ENCODE results near the gene ST6GALNAC5. TPM values are rescaled to one million over a fixed set of nuclear protein-coding genes. Genes with fewer than 3 reads are reported as not detected.
"Not testable (repeated sequence)": the region's sequence is repeated elsewhere in the genome, so short reads cannot be mapped to it uniquely, and the experiment has no call there.

The ST6GALNAC5 gene
- total RNA-seq (2014; rRNA removed; shearing (Covaris generic); ENCODE audit: low replicate concordance) = not detected in 2 replicates

DNA sequence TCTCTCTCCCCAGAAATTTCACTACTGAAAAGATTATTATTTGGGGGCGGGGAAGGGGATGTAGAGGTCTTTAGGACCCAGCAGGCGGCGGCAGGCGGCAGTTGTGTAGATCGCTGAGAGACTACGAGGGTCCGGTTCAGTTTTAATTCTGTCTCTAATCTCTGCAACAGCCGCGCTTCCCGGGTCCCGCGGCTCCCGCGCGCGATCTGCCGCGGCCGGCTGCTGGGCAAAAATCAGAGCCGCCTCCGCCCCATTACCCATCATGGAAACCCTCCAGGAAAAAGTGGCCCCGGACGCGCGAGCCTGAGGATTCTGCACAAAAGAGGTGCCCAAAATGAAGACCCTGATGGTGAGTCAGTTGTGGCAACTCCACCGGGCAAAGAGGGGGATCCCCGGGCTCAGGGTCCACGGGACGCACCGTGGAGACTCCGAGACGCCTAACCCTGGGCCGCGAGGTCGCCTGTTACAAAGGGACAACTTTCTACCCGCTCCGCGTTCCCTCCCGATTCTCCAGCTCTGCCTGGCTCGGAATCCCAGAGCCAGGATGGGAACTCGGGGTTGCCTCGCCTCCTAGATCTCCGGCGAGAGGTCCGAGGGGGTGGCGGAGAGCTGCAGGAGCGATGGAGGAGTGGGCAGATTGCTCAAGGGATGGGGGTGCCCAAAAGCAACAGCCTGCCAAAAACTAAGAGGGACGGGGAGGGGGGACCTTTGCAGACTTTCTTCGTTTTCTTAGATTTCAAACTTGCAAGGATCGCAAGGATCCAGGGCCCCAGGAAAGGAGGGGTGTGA, at the start of gene ST6GALNAC5:
TSS of gene ST6GALNAC5 (plus strand) at position 139 of the 789 bp plus-strand sequence.
- H3K27ac ChIP-seq (ENCODE audit: low read length) = no peak within 1 kb of the TSS
- H3K4me3 ChIP-seq (ENCODE audit: low read length) = no peak within 1 kb of the TSS
- no peak within 1 kb of the TSS for H3K9ac ChIP-seq (ENCODE audit: low read length)
- no peaks in the 10 kb centered on the region for H4K20me1 ChIP-seq (ENCODE audit: insufficient read depth, low read depth, low read length)
- no peaks in the 10 kb centered on the region for H3K9me3 ChIP-seq (ENCODE audit: low read length)
- no peak for DNase-seq
- H3K36me3 ChIP-seq (ENCODE audit: insufficient read depth, low read length) = no peaks in the 10 kb centered on the region
- no peaks in the 10 kb centered on the region for H3K9me2 ChIP-seq (replicated peaks; ENCODE audit: insufficient read depth, low read length)
- H2AFZ ChIP-seq (ENCODE audit: low read length) = no peak within 1 kb of the TSS
- H3K79me2 ChIP-seq (ENCODE audit: low read length) = no peaks in the 10 kb centered on the region
- H3K27me3 ChIP-seq (ENCODE audit: low read length) = no peaks in the 10 kb centered on the region
- peaks cover 20% of the 10 kb centered on the region for H3K4me1 ChIP-seq (ENCODE audit: low read length)
- no peak within 1 kb of the TSS for H3K4me2 ChIP-seq (ENCODE audit: low read depth, low read length, poor library complexity, severe bottlenecking)

DNA sequence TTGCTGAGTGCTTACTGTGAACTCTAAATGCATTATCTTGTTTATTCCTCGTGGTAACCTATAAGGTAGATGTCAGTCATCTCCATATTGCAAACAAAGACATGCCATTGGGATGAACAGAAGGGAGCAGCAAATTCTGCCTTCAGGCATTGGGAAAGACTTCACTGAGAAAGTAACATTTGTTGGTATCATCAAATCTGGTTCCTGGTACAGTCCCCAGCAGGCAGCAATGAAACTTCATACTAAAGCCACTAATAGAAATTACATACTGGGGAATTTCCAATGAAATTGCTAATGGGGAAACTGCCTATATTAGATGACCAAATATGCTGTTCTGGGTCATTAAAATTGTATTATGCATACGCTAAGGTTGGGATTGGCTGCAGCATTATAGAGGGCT, 47.3 kb upstream of the ST6GALNAC5 start:
- Histone ChIP-seq H3K79me2 (ENCODE audit: low read length) (no peaks in the 10 kb centered on the region), H2AFZ (ENCODE audit: low read length) (no peak overlapping the region), H3K4me1 (ENCODE audit: low read length) (no peaks in the 10 kb centered on the region), H3K9ac (ENCODE audit: low read length) (no peak overlapping the region), H3K4me3 (ENCODE audit: low read length) (no peak overlapping the region), H3K27me3 (ENCODE audit: low read length) (no peaks in the 10 kb centered on the region), H3K36me3 (ENCODE audit: insufficient read depth, low read length) (no peaks in the 10 kb centered on the region), H3K27ac (ENCODE audit: low read length) (no peak overlapping the region), H4K20me1 (ENCODE audit: insufficient read depth, low read depth, low read length) (no peaks in the 10 kb centered on the region), H3K9me3 (ENCODE audit: low read length) (no peaks in the 10 kb centered on the region), H3K4me2 (ENCODE audit: low read depth, low read length, poor library complexity, severe bottlenecking) (no peak overlapping the region), H3K9me2 (replicated peaks; ENCODE audit: insufficient read depth, low read length) (no peaks in the 10 kb centered on the region)
- no peak for DNase-seq

DNA sequence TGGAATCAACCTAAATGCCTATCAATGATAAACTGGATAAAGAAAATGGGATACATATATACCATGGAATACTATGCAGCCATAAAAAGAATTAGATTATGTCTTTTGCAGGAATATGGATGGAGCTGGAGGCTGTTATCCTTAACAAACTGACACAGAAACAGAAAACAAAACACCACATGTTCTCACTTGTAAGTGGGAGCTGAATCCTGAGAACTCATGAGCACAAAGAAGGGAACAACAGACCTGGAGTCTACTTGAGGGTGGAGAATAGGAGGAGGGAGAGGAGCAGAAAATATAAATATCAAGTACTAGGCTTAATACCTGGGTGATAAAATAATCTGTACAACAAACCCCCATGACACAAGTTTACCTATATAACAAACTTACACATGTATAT, 44.3 kb upstream of the ST6GALNAC5 start:
- not testable (repeated sequence) for H3K79me2 ChIP-seq (ENCODE audit: low read length)

DNA sequence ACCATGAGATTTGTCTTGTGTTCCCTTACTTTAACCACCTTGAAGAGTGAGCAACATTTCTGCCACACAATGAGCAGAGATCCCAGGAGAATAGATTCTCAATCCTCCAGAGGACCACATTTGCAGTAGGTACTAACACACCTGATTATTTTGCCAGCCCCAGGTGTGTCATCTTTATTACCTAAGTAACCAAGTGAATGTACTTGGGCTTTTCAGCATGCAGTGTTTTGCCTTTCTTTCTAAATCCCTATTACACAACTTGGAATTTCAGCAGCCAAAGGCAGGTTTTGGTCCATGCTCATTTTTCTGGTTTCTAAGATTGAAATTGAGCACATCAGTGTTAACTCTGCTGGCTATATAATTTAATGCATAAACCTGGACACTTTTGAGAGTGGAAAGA, 43.2 kb upstream of the ST6GALNAC5 start:
- H2AFZ ChIP-seq (ENCODE audit: low read length) = no peak overlapping the region
- H3K27ac ChIP-seq (ENCODE audit: low read length) = no peak overlapping the region
- no peaks in the 10 kb centered on the region for H3K36me3 ChIP-seq (ENCODE audit: insufficient read depth, low read length)
- no peaks in the 10 kb centered on the region for H3K9me2 ChIP-seq (replicated peaks; ENCODE audit: insufficient read depth, low read length)
- H3K4me3 ChIP-seq (ENCODE audit: low read length) = no peak overlapping the region
- no peaks in the 10 kb centered on the region for H4K20me1 ChIP-seq (ENCODE audit: insufficient read depth, low read depth, low read length)
- no peaks in the 10 kb centered on the region for H3K27me3 ChIP-seq (ENCODE audit: low read length)
- H3K4me1 ChIP-seq (ENCODE audit: low read length) = no peaks in the 10 kb centered on the region
- no peak overlapping the region for H3K9ac ChIP-seq (ENCODE audit: low read length)
- no peak overlapping the region for H3K4me2 ChIP-seq (ENCODE audit: low read depth, low read length, poor library complexity, severe bottlenecking)
- no peaks in the 10 kb centered on the region for H3K9me3 ChIP-seq (ENCODE audit: low read length)
- DNase-seq = peak; percentile 25
- H3K79me2 ChIP-seq (ENCODE audit: low read length) = no peaks in the 10 kb centered on the region

More for the DNA sequence above, 44.3 kb upstream of the ST6GALNAC5 start:
- not testable (repeated sequence) for H3K4me1 ChIP-seq (ENCODE audit: low read length); DNase-seq; H4K20me1 ChIP-seq (ENCODE audit: insufficient read depth, low read depth, low read length); H2AFZ ChIP-seq (ENCODE audit: low read length); H3K9me2 ChIP-seq (replicated peaks; ENCODE audit: insufficient read depth, low read length); H3K9me3 ChIP-seq (ENCODE audit: low read length); H3K4me3 ChIP-seq (ENCODE audit: low read length); H3K27me3 ChIP-seq (ENCODE audit: low read length); H3K9ac ChIP-seq (ENCODE audit: low read length); H3K4me2 ChIP-seq (ENCODE audit: low read depth, low read length, poor library complexity, severe bottlenecking); H3K27ac ChIP-seq (ENCODE audit: low read length); H3K36me3 ChIP-seq (ENCODE audit: insufficient read depth, low read length)

DNA sequence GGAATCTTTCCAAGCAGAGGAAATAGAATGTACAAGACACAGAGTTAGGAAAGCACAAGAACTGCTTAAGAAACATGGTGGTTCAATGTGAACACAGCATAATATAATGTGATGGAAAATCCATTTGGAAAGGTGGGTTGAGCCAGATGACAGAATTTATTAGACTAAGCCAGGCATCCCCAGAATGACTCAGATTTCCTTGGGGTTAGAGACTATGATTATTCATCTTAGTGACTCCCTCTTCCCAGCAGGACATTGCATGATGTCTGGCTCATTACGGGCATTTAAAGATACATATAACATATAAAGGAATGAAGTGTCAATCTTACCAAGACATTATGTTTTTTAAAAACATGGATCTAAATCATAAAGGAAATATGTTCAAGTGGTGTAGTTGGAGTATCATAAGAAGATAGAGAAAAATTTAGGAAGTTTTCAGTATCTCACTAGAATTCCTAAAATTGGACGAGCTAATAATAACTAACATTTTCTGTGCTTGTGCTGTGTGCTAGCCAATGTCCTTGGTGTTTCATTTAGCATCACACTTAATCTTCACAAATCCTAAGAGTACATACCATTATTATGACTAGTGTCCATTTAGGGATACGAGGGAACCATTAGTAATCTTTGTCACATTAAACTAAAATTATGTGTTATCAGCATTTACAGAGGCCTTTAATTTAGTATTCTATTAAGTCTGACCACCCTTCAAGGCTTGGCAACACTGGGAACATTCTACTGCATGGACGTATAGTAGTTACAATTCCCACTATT, 41.0 kb upstream of the ST6GALNAC5 start:
- H3K9ac ChIP-seq (ENCODE audit: low read length) = no peak overlapping the region
- H3K27me3 ChIP-seq (ENCODE audit: low read length) = no peaks in the 10 kb centered on the region
- no peaks in the 10 kb centered on the region for H3K9me2 ChIP-seq (replicated peaks; ENCODE audit: insufficient read depth, low read length)
- no peaks in the 10 kb centered on the region for H3K36me3 ChIP-seq (ENCODE audit: insufficient read depth, low read length)
- H3K4me1 ChIP-seq (ENCODE audit: low read length) = no peaks in the 10 kb centered on the region
- H4K20me1 ChIP-seq (ENCODE audit: insufficient read depth, low read depth, low read length) = no peaks in the 10 kb centered on the region
- H3K4me2 ChIP-seq (ENCODE audit: low read depth, low read length, poor library complexity, severe bottlenecking) = no peak overlapping the region
- H3K27ac ChIP-seq (ENCODE audit: low read length) = no peak overlapping the region
- no peak for DNase-seq
- H2AFZ ChIP-seq (ENCODE audit: low read length) = no peak overlapping the region
- H3K4me3 ChIP-seq (ENCODE audit: low read length) = no peak overlapping the region
- no peaks in the 10 kb centered on the region for H3K9me3 ChIP-seq (ENCODE audit: low read length)
- H3K79me2 ChIP-seq (ENCODE audit: low read length) = no peaks in the 10 kb centered on the region

DNA sequence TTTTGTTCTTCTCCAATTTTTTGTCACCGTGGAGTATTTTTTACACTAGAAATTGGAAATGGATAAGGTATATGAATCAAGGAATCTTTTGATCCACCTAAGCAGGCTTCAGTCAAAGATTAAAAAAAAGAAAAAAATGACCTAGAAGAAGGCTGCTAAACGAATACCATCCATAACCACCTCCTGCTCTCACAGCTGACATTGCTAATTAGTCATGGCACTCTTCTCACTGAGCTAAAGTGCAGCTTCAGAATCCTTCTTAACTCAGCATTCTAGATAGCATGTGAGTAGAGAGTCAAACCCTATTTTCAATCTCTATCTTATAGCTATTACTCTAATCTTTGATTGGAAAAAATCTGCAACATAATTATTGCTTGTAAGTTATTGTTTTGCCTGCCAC, 40.2 kb upstream of the ST6GALNAC5 start:
- no peaks in the 10 kb centered on the region for H3K36me3 ChIP-seq (ENCODE audit: insufficient read depth, low read length)
- no peak for DNase-seq

DNA sequence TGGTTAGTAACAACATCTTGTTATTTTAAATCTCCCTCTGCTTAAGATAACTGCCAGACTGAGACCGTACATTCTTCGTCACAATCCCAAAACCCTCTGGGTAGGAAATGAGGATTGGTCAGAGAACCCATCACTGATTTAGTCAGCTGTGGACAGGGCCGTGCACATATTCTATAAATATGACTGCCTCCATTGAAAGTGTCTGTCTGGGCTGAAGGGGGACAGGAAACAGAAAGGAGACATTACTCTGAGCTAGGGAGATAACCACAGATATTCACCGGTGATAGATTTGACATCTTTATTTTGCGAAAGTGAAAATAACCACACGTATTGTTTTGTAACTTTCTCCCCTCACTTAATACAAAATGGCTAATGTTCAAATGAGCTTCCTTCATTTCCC, 36.9 kb upstream of the ST6GALNAC5 start:
- no peaks in the 10 kb centered on the region for H3K79me2 ChIP-seq (ENCODE audit: low read length)
- H4K20me1 ChIP-seq (ENCODE audit: insufficient read depth, low read depth, low read length) = no peaks in the 10 kb centered on the region
- H3K9ac ChIP-seq (ENCODE audit: low read length) = no peak overlapping the region
- H3K27me3 ChIP-seq (ENCODE audit: low read length) = no peaks in the 10 kb centered on the region
- H2AFZ ChIP-seq (ENCODE audit: low read length) = no peak overlapping the region
- H3K36me3 ChIP-seq (ENCODE audit: insufficient read depth, low read length) = no peaks in the 10 kb centered on the region
- H3K4me2 ChIP-seq (ENCODE audit: low read depth, low read length, poor library complexity, severe bottlenecking) = no peak overlapping the region
- no peaks in the 10 kb centered on the region for H3K9me2 ChIP-seq (replicated peaks; ENCODE audit: insufficient read depth, low read length)
- H3K27ac ChIP-seq (ENCODE audit: low read length) = no peak overlapping the region
- H3K4me3 ChIP-seq (ENCODE audit: low read length) = no peak overlapping the region
- no peak for DNase-seq
- H3K9me3 ChIP-seq (ENCODE audit: low read length) = no peaks in the 10 kb centered on the region
- no peaks in the 10 kb centered on the region for H3K4me1 ChIP-seq (ENCODE audit: low read length)

More for the DNA sequence above, 40.2 kb upstream of the ST6GALNAC5 start:
- Histone ChIP-seq H3K4me1 (ENCODE audit: low read length) (no peaks in the 10 kb centered on the region), H2AFZ (ENCODE audit: low read length) (no peak overlapping the region), H3K79me2 (ENCODE audit: low read length) (no peaks in the 10 kb centered on the region), H3K27ac (ENCODE audit: low read length) (no peak overlapping the region), H3K27me3 (ENCODE audit: low read length) (no peaks in the 10 kb centered on the region), H3K9me2 (replicated peaks; ENCODE audit: insufficient read depth, low read length) (no peaks in the 10 kb centered on the region), H3K9me3 (ENCODE audit: low read length) (no peaks in the 10 kb centered on the region), H3K4me2 (ENCODE audit: low read depth, low read length, poor library complexity, severe bottlenecking) (no peak overlapping the region), H4K20me1 (ENCODE audit: insufficient read depth, low read depth, low read length) (no peaks in the 10 kb centered on the region), H3K4me3 (ENCODE audit: low read length) (no peak overlapping the region), H3K9ac (ENCODE audit: low read length) (no peak overlapping the region)

DNA sequence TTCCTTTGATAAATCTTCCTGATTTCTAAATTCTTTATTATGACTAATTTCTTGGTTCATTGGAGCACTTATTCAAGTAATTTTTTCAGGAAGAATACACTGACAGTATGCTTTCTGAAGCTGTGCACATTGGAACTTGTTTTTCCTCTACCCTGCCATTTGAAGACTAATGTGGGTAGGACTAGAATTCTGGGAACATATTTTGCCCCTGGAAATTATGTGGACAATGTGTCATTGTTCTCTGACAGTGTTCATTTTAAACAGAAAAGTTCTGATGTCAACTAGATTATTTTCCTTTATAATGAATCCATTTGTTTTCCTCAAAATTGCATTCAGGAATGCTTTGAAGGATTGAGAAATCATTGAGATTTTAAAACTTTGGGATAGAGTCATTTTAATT, 34.8 kb upstream of the ST6GALNAC5 start:
- Histone ChIP-seq H3K27ac (ENCODE audit: low read length) (no peak overlapping the region), H3K9me2 (replicated peaks; ENCODE audit: insufficient read depth, low read length) (no peaks in the 10 kb centered on the region), H2AFZ (ENCODE audit: low read length) (no peak overlapping the region), H3K9ac (ENCODE audit: low read length) (no peak overlapping the region), H3K4me3 (ENCODE audit: low read length) (no peak overlapping the region), H3K79me2 (ENCODE audit: low read length) (no peaks in the 10 kb centered on the region), H3K9me3 (ENCODE audit: low read length) (no peaks in the 10 kb centered on the region), H4K20me1 (ENCODE audit: insufficient read depth, low read depth, low read length) (no peaks in the 10 kb centered on the region), H3K36me3 (ENCODE audit: insufficient read depth, low read length) (no peaks in the 10 kb centered on the region), H3K27me3 (ENCODE audit: low read length) (no peaks in the 10 kb centered on the region), H3K4me2 (ENCODE audit: low read depth, low read length, poor library complexity, severe bottlenecking) (no peak overlapping the region), H3K4me1 (ENCODE audit: low read length) (no peaks in the 10 kb centered on the region)
- no peak for DNase-seq
